HepG2 (cell line): ENCODE results near the gene TEAD4. TPM values are rescaled to one million over a fixed set of nuclear protein-coding genes. Genes with fewer than 3 reads are reported as not detected.
A peak's percentile ranks its signal among the peaks of the same experiment; 100 is the strongest.

Experiments used
- CEBPG ChIP-seq: IDR thresholded peaks from 2 replicates; pipeline ENCODE4 v1.6.1; 2016
- CHD4 ChIP-seq: fragments of 200-600 bp; sonication (generic); IDR thresholded peaks from 2 replicates; pipeline ENCODE4 v1.7.0; 2017; ENCODE audit warnings: mild to moderate bottlenecking, low read length, borderline replicate concordance
- DNMT1 ChIP-seq: sonication (generic); formaldehyde crosslinking; IDR thresholded peaks from 2 replicates; pipeline ENCODE4 v1.5.1; 2020; ENCODE audit warnings: mild to moderate bottlenecking, missing genetic modification reagents
- DPF2 ChIP-seq: sonication (generic); formaldehyde crosslinking; IDR thresholded peaks from 2 replicates; pipeline ENCODE4 v1.4.0; 2020; ENCODE audit warnings: mild to moderate bottlenecking, low read depth, missing genetic modification reagents, borderline replicate concordance
- ELF1 ChIP-seq: sonication (generic); formaldehyde crosslinking; IDR thresholded peaks from 2 replicates; pipeline ENCODE4 v1.4.0; 2020; ENCODE audit warnings: missing genetic modification reagents
- ETV6 ChIP-seq: sonication (generic); formaldehyde crosslinking; conservative IDR thresholded peaks from 2 replicates; pipeline ENCODE4 v1.4.0; 2020; ENCODE audit warnings: missing genetic modification reagents
- GTF3A ChIP-seq: sonication (generic); formaldehyde crosslinking; conservative IDR thresholded peaks from 2 replicates; pipeline ENCODE4 v1.4.0; 2020; ENCODE audit warnings: mild to moderate bottlenecking, missing genetic modification reagents
- MAZ ChIP-seq, 2 experiments: sonication (generic) in 1 of 2; formaldehyde crosslinking in 1 of 2; IDR thresholded peaks; 2 replicates each; pipeline versions ENCODE4 v1.5.0 to v1.6.1; 2012 to 2020; ENCODE audit warnings: low read depth in 2 of 2, mild to moderate bottlenecking in 2 of 2, borderline replicate concordance in 1 of 2, improper control_type of control experiment in 1 of 2, low read length in 1 of 2, missing genetic modification reagents in 1 of 2, moderate library complexity in 1 of 2
- NCOA2 ChIP-seq: sonication (generic); formaldehyde crosslinking; IDR thresholded peaks from 2 replicates; pipeline ENCODE4 v1.8.0; 2022; ENCODE audit warnings: inconsistent platforms
- RFXAP ChIP-seq: sonication (generic); formaldehyde crosslinking; IDR thresholded peaks from 2 replicates; pipeline ENCODE4 v1.4.0; 2020; ENCODE audit warnings: missing genetic modification reagents, borderline replicate concordance
- SOX6 ChIP-seq, 2 experiments: fragments of 450-650 bp in 1 of 2; sonication (generic) in 1 of 2; formaldehyde crosslinking in 1 of 2; IDR thresholded peaks; 2 replicates each; pipeline versions ENCODE4 v1.4.0 to v1.6.1; 2017 to 2020; ENCODE audit warnings: antibody characterized with exemption in 1 of 2, mild to moderate bottlenecking in 1 of 2, missing genetic modification reagents in 1 of 2
- ZEB1 ChIP-seq: IDR thresholded peaks from 2 replicates; pipeline ENCODE4 v1.6.1; 2012; ENCODE audit warnings: mild to moderate bottlenecking, low read depth, inconsistent platforms; ENCODE audit not compliant: insufficient replicate concordance
- ZNF12 ChIP-seq: sonication (generic); formaldehyde crosslinking; IDR thresholded peaks from 2 replicates; pipeline ENCODE4 v1.5.0; 2020; ENCODE audit warnings: missing genetic modification reagents
- ZNF543 ChIP-seq: sonication (generic); formaldehyde crosslinking; IDR thresholded peaks from 2 replicates; pipeline ENCODE4 v1.4.0; 2020; ENCODE audit warnings: mild to moderate bottlenecking, missing genetic modification reagents
- ZNF589 ChIP-seq: sonication (generic); formaldehyde crosslinking; conservative IDR thresholded peaks from 2 replicates; pipeline ENCODE4 v1.8.0; 2022; ENCODE audit warnings: mild to moderate bottlenecking, moderate library complexity, missing genetic modification reagents
- ZNF782 ChIP-seq: sonication (generic); formaldehyde crosslinking; IDR thresholded peaks from 2 replicates; pipeline ENCODE4 v1.4.0; 2020; ENCODE audit warnings: missing genetic modification reagents, mild to moderate bottlenecking, borderline replicate concordance
- ZSCAN25 ChIP-seq: sonication (generic); formaldehyde crosslinking; IDR thresholded peaks from 2 replicates; pipeline ENCODE4 v1.8.0; 2022; ENCODE audit warnings: mild to moderate bottlenecking, missing genetic modification reagents
- polyA plus RNA-seq, 8 experiments: library from polyadenylated mRNA; depleted of rRNA in 3 of 8; stranded (reverse) in 7 of 8; unstranded in 1 of 8; fragments of >200 nt; fragmentation: Illumina TruSeq in 4 of 8; extraction: Trizol in 4 of 8; gene quantifications; 2 replicates each; pipeline versions ENCODE4 v1.2.1 to v1.2.3, GENCODE V29; 2011 to 2016; ENCODE audit warnings: low read depth in 4 of 8, missing spikeins in 1 of 8, mixed read lengths in 1 of 8; ENCODE audit not compliant: insufficient read depth in 1 of 8
- total RNA-seq, 5 experiments: library from RNA; depleted of rRNA; stranded (reverse); fragments of >200 nt; fragmentation: Illumina TruSeq; extraction: Trizol; gene quantifications; 2 replicates each; pipeline ENCODE4 v1.2.3, GENCODE V29; 2016; ENCODE audit warnings: low read depth in 1 of 5
- TF ChIP-seq, protein P1 (sequence below): IDR thresholded peaks from 2 replicates; pipeline ENCODE4 v1.6.1; 2016; ENCODE audit warnings: missing genetic modification reagents, missing compliant biosample characterization
- TF ChIP-seq, protein P2 (sequence below): sonication (generic); formaldehyde crosslinking; IDR thresholded peaks from 2 replicates; pipeline ENCODE4 v1.4.0; 2020; ENCODE audit warnings: mild to moderate bottlenecking, missing genetic modification reagents, borderline replicate concordance

Gene TEAD4
- total and polyA plus RNA-seq, 2 of the 13 experiments (the other 11 are each of a cell fraction or from before 2014, with no cell fraction given): 45.0 to 69.4 TPM

DNA sequence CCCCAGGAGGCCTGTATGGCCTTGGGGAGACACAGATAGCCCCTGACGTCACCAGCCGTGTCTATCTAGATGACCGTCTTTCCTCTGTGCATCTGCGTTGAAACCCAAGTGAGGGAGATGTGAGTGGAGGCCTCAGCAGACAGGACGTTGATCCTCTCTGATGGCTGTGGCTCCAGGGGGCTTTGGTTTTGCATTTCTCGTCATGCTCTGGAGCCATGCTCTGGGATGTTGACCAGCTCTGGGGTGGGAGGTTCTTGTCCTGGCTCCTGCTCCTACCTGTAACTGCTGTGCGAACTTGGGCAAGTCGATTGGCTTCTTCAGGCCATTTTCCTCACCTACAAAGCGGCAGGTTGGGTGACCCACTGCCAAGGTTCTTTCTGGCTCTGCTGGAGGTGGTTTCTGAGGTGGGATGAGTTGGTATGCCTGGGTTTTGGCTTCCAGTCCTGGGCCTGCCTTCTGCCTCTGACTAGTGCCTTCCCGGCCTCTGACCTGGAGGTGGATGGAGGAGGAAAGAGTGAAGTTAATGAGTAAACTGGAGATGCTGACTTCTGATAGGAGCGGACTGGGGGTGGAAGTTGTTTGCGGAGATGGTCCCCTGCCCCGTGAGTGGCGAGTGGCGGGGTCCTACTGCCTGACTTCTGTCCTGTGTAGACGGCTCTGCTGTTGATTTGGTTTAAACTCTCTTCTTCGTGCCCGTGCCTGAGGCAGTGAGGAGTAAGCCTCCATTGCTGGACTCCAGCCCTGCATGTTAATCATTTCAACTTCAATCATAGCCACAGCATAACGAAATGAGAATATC, 126.3 kb downstream of the TEAD4 start (continued):
- TF ChIP-seq CEBPG: no peak
- TF ChIP-seq, protein P1, sequence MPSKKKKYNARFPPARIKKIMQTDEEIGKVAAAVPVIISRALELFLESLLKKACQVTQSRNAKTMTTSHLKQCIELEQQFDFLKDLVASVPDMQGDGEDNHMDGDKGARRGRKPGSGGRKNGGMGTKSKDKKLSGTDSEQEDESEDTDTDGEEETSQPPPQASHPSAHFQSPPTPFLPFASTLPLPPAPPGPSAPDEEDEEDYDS: peak; percentile 49; the same call in 1 of the 2 replicates
- TF ChIP-seq NCOA2: no peak
- TF ChIP-seq, protein P2, sequence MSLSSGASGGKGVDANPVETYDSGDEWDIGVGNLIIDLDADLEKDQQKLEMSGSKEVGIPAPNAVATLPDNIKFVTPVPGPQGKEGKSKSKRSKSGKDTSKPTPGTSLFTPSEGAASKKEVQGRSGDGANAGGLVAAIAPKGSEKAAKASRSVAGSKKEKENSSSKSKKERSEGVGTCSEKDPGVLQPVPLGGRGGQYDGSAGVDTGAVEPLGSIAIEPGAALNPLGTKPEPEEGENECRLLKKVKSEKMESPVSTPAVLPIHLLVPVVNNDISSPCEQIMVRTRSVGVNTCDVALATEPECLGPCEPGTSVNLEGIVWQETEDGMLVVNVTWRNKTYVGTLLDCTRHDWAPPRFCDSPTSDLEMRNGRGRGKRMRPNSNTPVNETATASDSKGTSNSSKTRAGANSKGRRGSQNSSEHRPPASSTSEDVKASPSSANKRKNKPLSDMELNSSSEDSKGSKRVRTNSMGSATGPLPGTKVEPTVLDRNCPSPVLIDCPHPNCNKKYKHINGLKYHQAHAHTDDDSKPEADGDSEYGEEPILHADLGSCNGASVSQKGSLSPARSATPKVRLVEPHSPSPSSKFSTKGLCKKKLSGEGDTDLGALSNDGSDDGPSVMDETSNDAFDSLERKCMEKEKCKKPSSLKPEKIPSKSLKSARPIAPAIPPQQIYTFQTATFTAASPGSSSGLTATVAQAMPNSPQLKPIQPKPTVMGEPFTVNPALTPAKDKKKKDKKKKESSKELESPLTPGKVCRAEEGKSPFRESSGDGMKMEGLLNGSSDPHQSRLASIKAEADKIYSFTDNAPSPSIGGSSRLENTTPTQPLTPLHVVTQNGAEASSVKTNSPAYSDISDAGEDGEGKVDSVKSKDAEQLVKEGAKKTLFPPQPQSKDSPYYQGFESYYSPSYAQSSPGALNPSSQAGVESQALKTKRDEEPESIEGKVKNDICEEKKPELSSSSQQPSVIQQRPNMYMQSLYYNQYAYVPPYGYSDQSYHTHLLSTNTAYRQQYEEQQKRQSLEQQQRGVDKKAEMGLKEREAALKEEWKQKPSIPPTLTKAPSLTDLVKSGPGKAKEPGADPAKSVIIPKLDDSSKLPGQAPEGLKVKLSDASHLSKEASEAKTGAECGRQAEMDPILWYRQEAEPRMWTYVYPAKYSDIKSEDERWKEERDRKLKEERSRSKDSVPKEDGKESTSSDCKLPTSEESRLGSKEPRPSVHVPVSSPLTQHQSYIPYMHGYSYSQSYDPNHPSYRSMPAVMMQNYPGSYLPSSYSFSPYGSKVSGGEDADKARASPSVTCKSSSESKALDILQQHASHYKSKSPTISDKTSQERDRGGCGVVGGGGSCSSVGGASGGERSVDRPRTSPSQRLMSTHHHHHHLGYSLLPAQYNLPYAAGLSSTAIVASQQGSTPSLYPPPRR: peak; percentile 40; the same call in 1 of the 2 replicates
- peak; percentile 39; the same call in 1 of the 2 replicates for TF ChIP-seq DNMT1
- no peak for TF ChIP-seq ZNF543 (CRISPR knock-in tag)
- TF ChIP-seq RFXAP (CRISPR knock-in tag): peak; percentile 40; the same call in 1 of the 2 replicates
- no peak for TF ChIP-seq ZSCAN25 (CRISPR knock-in tag)
- TF ChIP-seq ZNF782 (CRISPR knock-in tag): no peak
- no peak for TF ChIP-seq ELF1
- TF ChIP-seq ZEB1: no peak
- TF ChIP-seq GTF3A: no peak
- TF ChIP-seq MAZ (IDR thresholded peaks at IDR 0.05; ENCODE audit: borderline replicate concordance, low read depth, low read length): no peak
- TF ChIP-seq MAZ (CRISPR knock-in tag; IDR thresholded peaks at IDR 0.05; ENCODE audit: low read depth): 0 out of 2 replicates have a peak, but pooled peaks have one; percentile 56
- TF ChIP-seq ETV6 (CRISPR knock-in tag): no peak
- TF ChIP-seq SOX6 (IDR thresholded peaks at IDR 0.05): no peak
- TF ChIP-seq SOX6 (CRISPR knock-in tag; IDR thresholded peaks at IDR 0.05): peak; percentile 30; the same call in 1 of the 2 replicates
- TF ChIP-seq ZNF12 (CRISPR knock-in tag): no peak
- no peak; the same call in 1 of the 2 replicates for TF ChIP-seq DPF2 (CRISPR knock-in tag)
- TF ChIP-seq CHD4: no peak
- no peak for TF ChIP-seq ZNF589 (CRISPR knock-in tag)
